GM21786 (cell line): Measurements from ENCODE around the gene RAF1.
"Not testable (repeated sequence)": the region's sequence is repeated elsewhere in the genome, so short reads cannot be mapped to it uniquely, and the experiment has no call there.

ENCODE experiments used
- ATAC-seq: cut with Tn5 transposase; IDR thresholded peaks from one replicate; pipeline ENCODE4 v1.9.1; 2021; ENCODE audit not compliant: unreplicated experiment

Gene RAF1

DNA sequence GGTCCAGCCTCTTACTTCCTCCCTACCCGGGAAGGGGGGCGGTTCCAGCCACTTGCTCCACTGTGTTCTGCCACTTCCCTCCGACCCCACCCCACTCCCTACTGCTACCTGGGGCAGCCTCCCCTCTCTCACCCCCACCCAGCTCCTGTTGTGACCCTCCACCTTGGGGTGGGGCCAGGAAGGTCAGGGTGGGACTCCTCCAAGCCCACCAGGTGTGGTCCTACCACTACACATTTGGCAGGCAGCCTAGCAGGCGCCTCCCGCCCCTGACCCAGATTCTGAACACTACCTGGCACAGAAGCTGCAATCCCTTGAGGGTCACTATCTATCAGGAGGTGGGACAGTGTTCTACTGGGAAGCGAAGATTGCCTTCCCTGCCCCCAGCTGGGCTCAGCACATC, 13.7 kb upstream of the RAF1 start:
- no peak for ATAC-seq

DNA sequence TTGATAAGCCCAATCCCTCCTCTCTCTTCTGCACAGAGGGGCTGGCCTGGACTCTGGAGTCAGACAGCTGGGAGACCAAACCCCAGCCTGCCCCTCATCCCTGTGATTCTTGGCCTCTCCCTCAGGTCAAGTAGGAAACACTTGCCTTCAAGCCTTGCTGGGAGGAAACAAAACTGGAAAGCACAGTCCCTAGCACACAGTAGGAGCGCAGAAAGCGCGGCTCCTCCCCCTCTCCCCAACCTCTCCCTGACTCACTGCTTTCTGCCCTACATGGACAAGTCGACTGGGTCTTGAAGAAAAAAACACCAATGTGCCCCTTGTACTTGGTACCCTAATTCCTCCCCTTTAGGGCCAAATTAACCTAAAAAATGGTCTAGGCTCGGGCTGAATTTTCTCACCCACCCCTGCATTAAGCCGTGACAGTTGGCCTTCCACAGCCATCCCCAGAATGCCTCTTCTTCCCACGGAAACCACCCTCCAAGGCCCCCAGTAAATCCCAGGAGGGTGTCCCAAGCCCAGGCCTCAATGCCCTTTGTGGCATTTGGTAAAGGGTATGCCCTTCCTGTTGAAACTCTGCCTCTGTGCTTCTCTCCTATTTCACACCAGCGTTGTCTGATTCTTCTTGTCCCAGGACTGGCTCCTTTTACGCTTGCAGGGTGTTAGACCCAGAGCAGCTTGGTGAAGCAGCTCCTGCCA, 11.3 kb upstream of the RAF1 start:
- no peak for ATAC-seq

DNA sequence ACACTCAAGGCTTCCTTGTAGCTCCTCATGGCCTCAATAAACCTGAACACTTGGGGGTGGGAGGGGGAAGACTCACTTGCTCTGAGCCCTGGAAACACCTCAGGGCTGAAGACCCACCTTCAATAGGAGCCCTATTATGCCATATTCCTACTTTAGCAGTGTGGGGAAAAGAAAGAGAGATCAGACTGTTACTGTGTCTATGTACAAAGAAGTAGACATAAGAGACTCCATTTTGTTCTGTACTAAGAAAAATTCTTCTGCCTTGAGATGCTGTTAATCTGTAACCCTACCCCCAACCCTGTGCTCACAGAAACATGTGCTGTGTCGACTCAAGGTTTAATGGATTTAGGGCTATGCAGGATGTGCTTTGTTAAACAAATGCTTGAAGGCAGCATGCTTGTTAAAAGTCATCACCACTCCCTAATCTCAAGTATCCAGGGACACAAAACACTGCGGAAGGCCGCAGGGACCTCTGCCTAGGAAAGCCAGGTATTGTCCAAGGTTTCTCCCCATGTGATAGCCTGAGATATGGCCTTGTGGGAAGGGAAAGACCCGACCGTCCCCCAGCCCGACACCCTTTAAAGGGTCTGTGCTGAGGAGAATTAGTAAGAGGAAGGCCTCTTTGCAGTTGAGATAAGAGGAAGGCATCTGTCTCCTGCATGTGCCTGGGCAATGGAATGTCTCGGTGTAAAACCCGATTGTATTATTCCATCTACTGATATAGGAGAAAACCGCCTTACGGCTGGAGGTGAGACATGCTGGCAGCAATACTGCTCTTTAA, 10.2 kb upstream of the RAF1 start:
- ATAC-seq, result not testable (repeated sequence)

DNA sequence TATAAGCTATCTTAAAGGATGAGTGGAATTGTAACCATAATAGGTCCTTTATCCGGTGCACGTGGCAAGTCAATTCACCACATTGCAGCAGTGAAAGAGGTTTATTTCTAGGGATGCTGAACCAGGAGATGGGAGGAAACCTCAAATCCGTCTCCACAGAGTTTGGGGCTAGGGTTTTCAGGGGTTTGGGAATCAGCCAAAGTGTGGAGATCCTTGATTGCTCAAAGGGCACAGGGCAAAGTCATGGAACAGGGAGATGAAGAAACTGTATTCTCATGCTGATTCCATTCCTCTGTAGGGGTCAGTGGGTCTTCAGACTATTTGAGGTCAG, 7.2 kb upstream of the RAF1 start:
- ATAC-seq, result no peak

DNA sequence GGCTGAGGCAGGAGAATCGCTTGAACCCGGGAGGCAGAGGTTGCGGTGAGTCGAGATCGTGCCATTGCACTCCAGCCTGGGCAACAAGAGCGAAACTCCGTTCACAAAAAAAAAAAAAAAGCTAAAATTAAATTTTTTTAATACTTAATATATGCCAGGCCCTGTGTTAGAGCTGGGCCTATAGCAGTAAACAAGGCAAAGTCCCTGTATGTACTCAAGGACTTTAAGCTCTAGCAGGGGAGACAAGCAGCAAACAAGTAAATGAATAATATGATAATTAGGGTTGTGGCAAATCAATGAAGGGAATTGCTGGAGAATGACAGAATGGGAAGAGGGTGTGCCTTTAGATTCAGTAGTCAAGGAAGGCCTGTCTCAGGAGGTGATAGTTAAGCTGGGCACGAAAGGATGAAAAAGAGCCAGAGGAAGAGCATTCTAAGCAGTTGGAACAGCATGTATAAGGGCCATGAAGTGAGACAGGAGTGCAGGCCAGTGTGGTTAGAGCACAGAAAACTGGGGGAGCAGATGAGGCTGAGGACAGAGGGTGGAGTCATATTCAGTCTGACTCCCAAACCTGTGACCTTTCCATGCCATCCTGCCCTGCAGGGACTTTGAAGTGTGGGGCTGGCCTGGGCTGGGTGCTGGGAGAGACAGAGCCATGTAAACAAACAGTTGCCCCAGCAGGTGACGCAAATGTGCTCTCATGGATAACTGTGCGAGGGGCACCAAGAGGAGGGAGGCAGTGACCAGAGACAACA, 6.6 kb upstream of the RAF1 start:
- no peak for ATAC-seq

DNA sequence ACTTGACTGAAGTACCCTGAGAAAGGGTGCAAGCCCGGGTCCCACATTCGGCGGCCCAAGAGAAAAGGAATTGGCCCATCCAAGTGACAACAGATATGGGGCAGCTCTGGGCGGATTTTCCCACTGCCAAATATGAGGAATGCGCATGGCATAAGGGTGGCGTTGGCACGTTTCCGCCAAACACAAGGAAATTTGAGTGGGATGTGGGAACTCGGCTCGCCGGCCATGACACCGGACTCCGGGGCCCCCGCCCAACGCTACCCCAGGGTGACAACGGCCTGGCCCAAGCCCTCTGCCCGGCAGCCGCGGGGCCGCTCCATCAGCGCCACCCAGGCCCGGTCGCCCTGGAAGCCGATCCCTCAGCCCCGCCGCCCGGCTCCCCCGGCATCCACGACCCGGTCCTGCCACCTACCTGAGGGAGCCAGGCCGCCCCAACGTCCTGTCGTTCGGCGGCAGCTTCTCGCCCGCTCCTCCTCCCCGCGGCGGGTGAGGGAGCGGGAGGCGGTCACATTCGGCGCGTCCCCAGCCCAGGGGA, 449 bp downstream of the RAF1 start:
- peak; percentile 23 for ATAC-seq

DNA sequence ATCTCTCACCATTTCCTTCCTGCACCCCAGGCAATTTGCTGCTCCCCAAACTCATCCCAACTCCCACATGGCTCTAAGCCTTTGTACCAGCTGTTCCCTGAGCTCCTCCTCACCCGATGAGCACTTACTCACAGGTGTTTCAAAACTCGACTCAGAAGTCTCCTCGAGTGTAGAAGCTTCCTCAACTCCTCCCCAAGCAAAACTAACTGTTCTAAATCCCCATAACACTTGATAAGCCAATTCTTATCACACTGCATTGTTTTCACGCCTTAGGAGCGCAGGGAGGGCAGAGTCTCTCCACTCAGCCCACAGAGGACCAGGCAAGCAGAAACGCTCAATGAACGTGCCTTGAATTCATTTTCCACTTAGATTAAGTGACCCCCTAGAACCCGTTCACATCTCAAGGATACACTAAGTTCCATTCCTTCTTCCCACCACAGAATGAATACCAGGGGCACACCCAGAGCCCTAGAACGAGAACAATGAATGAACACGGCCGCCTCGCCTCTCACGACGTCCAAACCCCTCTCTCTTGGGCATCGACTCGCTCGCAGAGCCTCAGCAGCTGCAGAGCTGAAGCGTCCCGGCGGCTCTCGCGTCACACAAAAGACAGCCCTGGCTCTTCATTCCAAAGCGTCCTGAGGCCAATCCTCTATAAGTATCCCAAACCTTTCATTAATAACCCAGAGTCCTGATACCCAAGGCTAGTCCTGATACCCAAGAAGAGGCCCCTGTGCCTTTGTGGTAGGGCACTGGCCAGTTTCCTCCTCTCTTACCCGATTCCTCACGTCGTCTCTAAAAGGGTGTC, 1.1 kb downstream of the RAF1 start:
- no peak for ATAC-seq

DNA sequence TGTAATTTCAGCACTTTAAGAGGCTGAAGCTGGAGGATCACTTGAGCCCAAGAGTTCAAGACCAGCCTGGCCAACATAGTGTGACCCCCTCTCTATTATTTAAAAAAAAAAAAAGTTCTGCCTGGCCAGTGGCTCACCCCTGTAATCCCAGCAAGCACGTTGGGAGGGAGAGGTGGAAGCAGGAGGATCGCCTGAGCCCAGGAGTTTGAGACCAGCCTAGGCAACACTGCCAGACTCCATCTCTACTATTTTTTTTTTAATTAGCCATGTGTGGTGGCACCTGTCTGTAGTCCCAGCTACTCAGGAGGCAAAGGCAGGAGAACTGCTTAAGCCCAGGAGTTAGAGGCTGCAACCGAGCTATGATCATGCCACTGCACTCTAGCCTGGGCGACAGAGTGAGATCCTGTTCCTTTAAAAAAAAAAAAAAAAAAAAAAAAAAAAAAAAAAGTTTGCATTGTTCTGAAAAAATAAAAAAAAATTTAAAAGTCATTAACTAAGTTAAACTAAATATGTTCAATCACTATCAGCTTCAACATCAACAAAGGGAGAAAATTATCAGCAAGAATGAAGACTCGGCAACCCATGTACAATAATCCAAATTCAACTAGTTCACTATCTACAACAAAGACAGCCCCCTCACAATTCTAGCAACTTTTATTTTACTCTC, 1.9 kb downstream of the RAF1 start:
- no peak for ATAC-seq

DNA sequence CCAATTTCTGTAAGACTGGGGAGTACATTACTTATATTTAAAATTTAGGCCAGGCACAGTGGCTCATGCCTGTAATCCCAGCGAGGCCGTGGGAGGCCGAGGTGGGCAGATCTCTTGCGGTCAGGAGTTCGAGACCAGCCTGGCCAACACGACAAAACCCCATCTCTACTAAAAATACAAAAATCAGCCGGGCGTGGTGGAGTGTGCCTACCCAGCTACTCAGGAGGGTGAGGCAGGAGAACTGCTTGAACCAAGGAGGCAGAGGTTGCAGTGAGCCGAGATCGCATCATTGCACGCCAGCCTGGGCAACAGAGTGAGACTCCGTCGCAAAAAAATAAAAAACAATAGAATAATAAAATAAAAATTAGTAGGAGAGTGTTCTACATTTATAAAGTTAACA, 2.5 kb downstream of the RAF1 start:
- ATAC-seq, result not testable (repeated sequence)

DNA sequence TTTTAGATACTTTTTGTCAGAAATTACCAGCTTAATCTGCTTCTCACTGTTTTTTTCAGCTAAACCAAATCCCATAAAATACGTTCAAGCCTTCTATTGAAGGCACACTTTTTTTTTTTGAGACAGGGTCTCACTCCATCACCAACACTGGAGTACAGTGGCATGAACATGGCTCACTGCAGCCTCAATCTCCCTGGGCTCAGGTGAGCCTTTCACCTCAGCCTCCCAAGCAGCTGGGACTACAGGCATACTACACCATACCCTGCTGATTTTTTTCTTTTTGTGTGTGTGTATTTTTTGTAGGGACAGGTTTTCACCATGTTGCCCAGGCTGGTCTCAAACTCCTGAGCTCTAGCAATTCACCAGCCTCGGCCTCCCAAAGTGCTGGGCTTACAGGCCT, 3.7 kb downstream of the RAF1 start:
- no peak for ATAC-seq

DNA sequence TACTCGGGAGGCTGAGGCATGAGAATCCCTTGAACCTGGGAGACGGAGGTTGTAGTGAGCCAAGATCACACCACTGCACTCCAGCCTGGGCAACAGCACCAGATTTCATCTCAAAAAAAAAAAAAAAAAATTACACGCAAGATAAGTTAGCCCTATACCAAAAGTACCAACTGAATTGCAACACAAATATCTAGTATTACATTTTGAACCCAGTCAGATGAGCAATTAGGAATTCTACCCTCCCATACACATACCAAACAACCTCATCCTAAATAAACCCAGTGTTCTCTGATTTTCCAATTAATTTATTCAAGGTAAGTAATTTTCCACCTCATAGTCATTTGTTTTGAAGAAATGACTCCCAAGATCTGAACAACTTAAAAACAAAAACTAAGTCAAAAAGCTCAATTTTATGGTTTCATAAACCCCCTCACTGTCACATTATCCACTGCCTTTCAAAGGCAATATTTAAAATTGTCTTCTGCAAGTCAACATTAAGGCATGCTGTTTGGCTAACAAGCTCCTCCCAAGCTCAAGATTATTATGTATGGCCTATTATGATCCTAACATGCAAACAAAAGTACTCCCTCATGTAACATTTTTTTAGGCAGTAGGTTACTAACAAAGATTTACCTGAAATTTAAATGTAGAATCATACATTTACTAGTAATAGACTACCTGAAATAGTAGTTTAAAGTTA, 4.5 kb downstream of the RAF1 start:
- ATAC-seq, result no peak

DNA sequence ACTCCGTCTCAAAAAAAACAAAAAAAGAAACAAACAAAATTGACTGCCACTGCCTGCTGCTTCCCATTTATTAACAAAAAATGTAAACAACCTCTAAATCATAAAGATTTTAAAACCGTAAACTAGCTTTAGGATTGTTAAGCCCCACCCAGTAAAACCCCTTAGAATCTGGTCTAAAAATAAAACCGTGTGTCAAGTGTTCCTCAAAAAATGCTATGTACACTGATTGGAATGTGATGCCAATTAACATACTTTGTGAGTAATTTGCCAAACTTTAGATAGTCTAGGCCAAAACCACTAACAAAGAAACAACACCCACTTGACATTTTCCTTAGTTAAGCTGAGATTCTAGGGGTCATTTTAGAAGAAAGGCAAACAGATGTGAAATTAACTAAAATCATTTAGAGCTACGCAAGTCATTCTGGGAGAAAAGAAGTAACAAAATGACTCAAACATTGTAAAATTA, 5.3 kb downstream of the RAF1 start:
- ATAC-seq, result no peak

DNA sequence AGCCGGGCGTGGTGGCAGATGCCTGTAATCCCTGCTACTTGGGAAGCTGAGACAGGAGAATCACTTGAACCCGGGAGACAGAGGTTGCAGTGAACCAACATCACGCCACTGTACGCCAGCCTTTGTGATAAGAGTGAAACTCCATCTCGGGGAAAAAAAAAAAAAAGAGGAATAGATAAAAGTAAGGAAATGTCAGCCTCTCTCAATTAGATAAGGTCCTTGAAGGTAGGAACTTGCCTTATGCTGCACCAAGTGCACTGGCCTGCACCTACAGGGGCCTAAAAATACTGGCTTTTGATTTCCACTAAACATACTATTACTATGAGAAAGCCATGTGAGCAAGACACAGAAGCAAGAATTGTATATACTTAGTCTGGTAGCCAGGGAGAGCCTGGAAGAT, 7.1 kb downstream of the RAF1 start:
- ATAC-seq, result no peak

DNA sequence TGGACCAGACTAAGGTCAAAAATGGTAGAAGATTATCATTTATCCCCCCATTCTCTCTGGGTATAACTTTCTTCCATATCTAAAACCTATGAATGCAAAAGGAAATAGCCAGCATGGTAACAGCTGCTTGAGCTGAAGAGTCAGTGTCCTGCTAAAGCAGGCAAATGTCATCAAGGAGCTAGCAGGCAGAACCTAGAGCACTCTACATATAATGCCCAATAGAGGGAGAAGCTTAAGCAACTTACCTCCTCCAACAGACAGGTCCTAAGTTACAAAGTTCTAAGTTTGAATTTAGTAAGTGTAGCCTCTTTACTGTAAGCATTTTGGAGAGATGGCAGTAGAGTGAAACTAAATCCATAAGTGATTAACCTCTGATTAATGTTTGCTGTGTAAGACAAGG, 7.7 kb downstream of the RAF1 start:
- ATAC-seq, result no peak

DNA sequence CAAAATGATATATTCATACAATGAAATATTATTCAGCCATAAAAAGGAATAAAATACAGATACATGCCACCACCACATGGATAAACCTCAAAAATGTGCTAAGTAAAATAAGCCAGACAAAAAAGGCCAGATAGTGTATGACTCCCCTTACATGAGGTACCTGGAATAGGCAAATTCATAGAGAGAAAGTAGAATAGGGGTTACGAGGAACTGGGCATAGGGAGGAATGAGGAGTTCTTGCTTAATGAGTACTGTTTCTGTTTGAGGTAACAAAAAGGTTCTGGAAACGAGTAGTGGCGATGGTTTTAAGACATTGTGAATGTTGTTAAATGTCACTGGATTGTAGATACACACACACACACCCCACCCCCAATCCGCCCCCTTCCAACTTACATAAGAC, 8.2 kb downstream of the RAF1 start:
- no peak for ATAC-seq

DNA sequence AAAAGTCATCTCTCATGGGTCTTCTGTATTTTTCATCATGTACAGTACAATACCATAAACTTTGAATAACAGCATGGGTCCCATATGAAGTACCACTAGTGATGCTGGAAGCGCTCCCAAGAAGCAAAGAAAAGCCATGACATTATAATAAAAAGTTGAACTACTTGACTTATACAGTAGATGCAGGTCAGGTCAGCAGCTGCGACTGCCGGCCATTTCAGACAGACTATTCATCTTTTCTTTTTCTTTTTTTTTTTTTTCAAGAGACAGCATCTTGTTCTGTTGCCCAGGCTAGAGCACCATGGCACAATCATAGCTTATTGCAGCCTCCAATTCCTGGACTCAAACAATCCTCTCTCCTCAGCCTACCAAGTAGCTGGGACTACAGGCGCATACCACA, 10.2 kb downstream of the RAF1 start:
- ATAC-seq, result no peak

DNA sequence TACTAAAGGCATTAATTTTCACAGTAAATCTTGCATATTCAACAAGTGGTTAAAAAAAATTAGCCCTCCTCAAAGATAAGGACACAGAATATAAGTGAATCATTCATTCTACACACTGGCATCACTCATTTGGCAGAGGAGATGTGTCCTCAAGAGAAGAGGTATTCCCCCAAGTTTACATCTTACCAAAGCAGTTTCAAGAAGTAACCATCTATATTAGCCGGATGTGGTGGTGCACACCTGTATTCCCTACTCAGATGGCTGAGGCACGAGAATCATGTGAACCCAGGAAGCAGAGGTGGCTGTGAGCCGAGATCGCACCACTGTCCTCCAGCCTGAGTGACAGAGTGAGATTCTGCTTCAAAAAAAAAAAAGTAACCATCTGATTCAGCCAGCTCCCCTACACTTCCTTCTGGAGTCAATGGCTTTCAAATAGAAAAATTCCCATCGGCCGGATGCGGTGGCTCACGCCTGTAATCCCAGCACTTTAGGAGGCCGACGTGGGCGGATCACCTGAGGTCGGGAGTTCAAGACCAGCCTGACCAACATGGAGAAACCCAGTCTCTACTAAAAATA, 15.4 kb downstream of the RAF1 start:
- ATAC-seq, result peak; percentile 54

DNA sequence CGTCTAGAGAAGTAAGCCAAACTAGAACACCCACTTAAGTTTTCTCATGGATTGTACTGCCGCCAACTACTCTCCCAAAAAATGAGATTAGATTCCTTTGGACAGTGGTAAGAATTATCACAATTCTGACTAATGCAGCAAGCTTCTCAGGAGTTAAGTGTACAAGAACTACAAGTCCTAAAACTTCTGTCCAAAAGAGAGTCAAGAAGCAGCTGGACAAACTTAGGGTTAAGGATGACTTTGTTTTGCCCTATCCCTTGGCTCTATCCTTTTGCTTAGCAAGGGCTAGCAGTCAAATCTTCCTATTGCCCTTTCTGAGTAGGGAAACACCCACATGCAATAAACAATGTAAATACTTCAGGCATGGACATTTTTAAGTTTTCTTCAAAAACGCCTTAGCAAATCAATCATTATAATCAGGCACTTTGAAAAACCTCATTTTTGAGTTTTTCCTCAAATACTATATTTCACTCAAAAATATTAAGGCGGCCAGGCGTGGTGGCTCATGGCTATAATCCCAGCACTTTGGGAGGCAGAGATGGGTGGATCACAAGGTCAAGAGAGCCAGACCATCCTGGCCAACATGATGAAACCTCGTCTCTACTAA, 19.5 kb downstream of the RAF1 start:
- no peak for ATAC-seq

DNA sequence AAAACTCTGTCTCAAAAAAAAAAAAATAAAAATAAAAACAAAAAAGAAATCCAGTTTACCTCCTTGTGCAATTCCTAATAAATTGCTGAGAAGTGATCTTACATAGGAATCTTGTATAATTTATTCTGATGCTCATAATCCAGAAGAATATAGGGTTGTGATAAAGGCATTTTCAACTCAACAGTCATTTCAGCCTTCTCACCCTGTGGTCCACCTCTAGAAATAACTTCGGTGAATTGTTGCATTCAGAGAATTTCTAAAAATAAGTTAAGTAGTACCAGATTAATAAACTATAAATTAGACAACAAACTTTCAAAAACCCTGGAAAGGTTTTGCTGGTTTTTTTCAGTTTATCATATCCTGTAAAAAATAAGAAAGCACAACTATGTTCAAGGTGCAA, 20.2 kb downstream of the RAF1 start:
- ATAC-seq, result no peak
